ENCODE data around the gene DHRS7B.

GRCh38 chr17:21173543-21173942 is 46.8 kb downstream of the DHRS7B start:
- no peak for TF ChIP-seq GATA2 (IDR thresholded peaks at IDR 0.05; ENCODE audit: low read depth, low read length)
- no peak for TF ChIP-seq GATA3 (IDR thresholded peaks at IDR 0.05; ENCODE audit: low read depth, low read length)

All from SH-SY5Y (cell line).